HCT116 (cell line): ENCODE results near the gene SPATA2L. TPM values are rescaled to one million over a fixed set of nuclear protein-coding genes. Genes with fewer than 3 reads are reported as not detected.

ENCODE experiments used
- ATAC-seq: fragments of 200-7000 bp; cut with Tn5 transposase; 2 replicates; pipeline ENCODE4 v1.9.1; 2020; ENCODE audit warnings: mild to moderate bottlenecking, moderate library complexity
- BruUV-seq: library from RNA; stranded (reverse); fragments of 400-500 nt; replicated peaks from 2 replicates; lab custom pipeline; 2021; lab: Mats Ljungman, UMichigan
- CTCF ChIA-PET: fragments of 300-600 bp; sonication (Branson Sonifier 250); formaldehyde crosslinking; loops from one replicate; lab custom pipeline; 2021; ENCODE audit warnings: antibody characterized with exemption; lab: Charles Lee
- POLR2A ChIA-PET: fragments of 300-600, 350-600 bp; sonication (Branson Sonifier 250); formaldehyde crosslinking; loops from one replicate; lab custom pipeline; 2021; ENCODE audit warnings: antibody characterized with exemption; lab: Charles Lee
- RAD21 ChIA-PET, 2 experiments: fragments of 300-600 bp; sonication (Branson Sonifier 250); formaldehyde crosslinking; loops; one replicate each; lab custom pipeline; 2023; ENCODE audit warnings: low total read pairs in 2 of 2; ENCODE audit not compliant: uncharacterized antibody in 2 of 2, unreplicated experiment in 2 of 2, low non-redundant PET in 1 of 2; lab: Charles Lee
- DNase-seq: peaks from one replicate; pipeline ENCODE4 v3.0.0-alpha.2; 2010; ENCODE audit warnings: low read depth, low spot score
- H2AFZ ChIP-seq: fragments of 200-600 bp; shearing (Covaris generic), sonication (generic); 2 replicates; pipeline ENCODE4 v1.6.1; 2017; ENCODE audit warnings: low read depth, mixed run types, mixed read lengths, antibody characterized with exemption, low read length; ENCODE audit not compliant: poor library complexity, severe bottlenecking
- H3K27ac ChIP-seq: 2 replicates; pipeline ENCODE4 v1.5.1; 2012; ENCODE audit warnings: low read depth, low read length
- H3K27me3 ChIP-seq: fragments of 200-600 bp; sonication (generic); 2 replicates; pipeline ENCODE4 v1.6.1; 2016; ENCODE audit warnings: mixed run types, low read length, mixed read lengths; ENCODE audit not compliant: insufficient read depth
- H3K36me3 ChIP-seq, 2 experiments: fragments of 200-500 bp in 1 of 2; fragments of 200-600 bp in 1 of 2; sonication (Bioruptor generic) in 1 of 2; sonication (generic) in 1 of 2; 2 replicates each; pipeline versions ENCODE4 v1.5.1 to v1.6.1; 2014 to 2016; ENCODE audit warnings: low read length in 2 of 2, inconsistent platforms in 1 of 2, mixed read lengths in 1 of 2, mixed run types in 1 of 2; ENCODE audit not compliant: insufficient read depth in 2 of 2, control insufficient read depth in 1 of 2
- H3K4me1 ChIP-seq, 2 experiments: fragments of 200-600 bp in 1 of 2; sonication (generic) in 1 of 2; 2 replicates each; pipeline versions ENCODE4 v1.5.1 to v1.6.1; 2012 to 2017; ENCODE audit warnings: low read length in 2 of 2, inconsistent platforms in 1 of 2, mild to moderate bottlenecking in 1 of 2, mixed read lengths in 1 of 2, mixed run types in 1 of 2, moderate library complexity in 1 of 2; ENCODE audit not compliant: insufficient read depth in 2 of 2, control insufficient read depth in 1 of 2
- H3K4me2 ChIP-seq: fragments of 200-600 bp; sonication (generic); 2 replicates; pipeline ENCODE4 v1.6.1; 2017; ENCODE audit warnings: mixed run types, low read length, mixed read lengths
- H3K4me3 ChIP-seq, 2 experiments: fragments of 200-600 bp in 1 of 2; sonication (generic) in 1 of 2; replicated peaks in 1 of 2; 2 replicates each; pipeline ENCODE4 v1.5.1; 2011 to 2016; ENCODE audit warnings: low read length in 2 of 2, control low read depth in 1 of 2, low read depth in 1 of 2, mild to moderate bottlenecking in 1 of 2, mixed read lengths in 1 of 2, mixed run types in 1 of 2
- H3K79me2 ChIP-seq: fragments of 200-600 bp; sonication (generic); 2 replicates; pipeline ENCODE4 v1.6.1; 2017; ENCODE audit warnings: mild to moderate bottlenecking, mixed run types, low read length, moderate library complexity, mixed read lengths; ENCODE audit not compliant: insufficient read depth
- H3K9ac ChIP-seq: fragments of 200-600 bp; sonication (generic); 2 replicates; pipeline ENCODE4 v1.6.1; 2016; ENCODE audit warnings: low read length, mixed read lengths
- H3K9me2 ChIP-seq: fragments of 200-600 bp; sonication (generic), shearing (Covaris generic); 2 replicates; pipeline ENCODE4 v1.6.1; 2017; ENCODE audit warnings: mixed run types, mild to moderate bottlenecking, moderate library complexity; ENCODE audit not compliant: insufficient read depth
- H3K9me3 ChIP-seq, 2 experiments: fragments of 200-500 bp in 1 of 2; fragments of 200-600 bp in 1 of 2; sonication (Bioruptor generic) in 1 of 2; sonication (generic) in 1 of 2; 2 replicates each; pipeline ENCODE4 v1.6.1; 2014 to 2017; ENCODE audit warnings: low read length in 2 of 2, mixed read lengths in 2 of 2, inconsistent platforms in 1 of 2, low read depth in 1 of 2, mild to moderate bottlenecking in 1 of 2, mixed run types in 1 of 2, moderate library complexity in 1 of 2; ENCODE audit not compliant: control insufficient read depth in 1 of 2, insufficient read depth in 1 of 2
- H4K20me1 ChIP-seq: fragments of 200-600 bp; sonication (generic), shearing (Covaris generic); 2 replicates; pipeline ENCODE4 v1.6.1; 2017; ENCODE audit warnings: mixed run types, mild to moderate bottlenecking, moderate library complexity; ENCODE audit not compliant: insufficient read depth
- CEBPB ChIP-seq: IDR thresholded peaks from 2 replicates; pipeline ENCODE4 v1.6.1; 2012; ENCODE audit warnings: low read depth
- EZH2phosphoT487 ChIP-seq: fragments of 200-600 bp; IDR thresholded peaks from 2 replicates; pipeline ENCODE4 v1.6.1; 2018; ENCODE audit warnings: antibody characterized with exemption, borderline replicate concordance
- POLR2A ChIP-seq: IDR thresholded peaks from 2 replicates; pipeline ENCODE4 v1.7.0; 2011; ENCODE audit warnings: borderline replicate concordance; ENCODE audit not compliant: insufficient read depth, insufficient read length; ENCODE audit errors: extremely low read depth
- POLR2AphosphoS5 ChIP-seq: IDR thresholded peaks from 2 replicates; pipeline ENCODE4 v1.6.1; 2011; ENCODE audit warnings: mild to moderate bottlenecking, low read depth, low read length, moderate library complexity
- intact Hi-C: fragments of 100-400 bp; cut with micrococcal nuclease; formaldehyde crosslinking; loops from 2 replicates; pipeline ENCODE4 v1.10.0; 2022
- total RNA-seq: library from RNA; stranded (reverse); gene quantifications from one replicate; pipeline ENCODE4 v1.2.1, GENCODE V29; 2021; ENCODE audit not compliant: unreplicated experiment
- TF ChIP-seq, protein P1 (sequence below): IDR thresholded peaks from 2 replicates; pipeline ENCODE4 v1.6.1; 2011; ENCODE audit warnings: mild to moderate bottlenecking, low read length, moderate library complexity; ENCODE audit not compliant: insufficient replicate concordance; ENCODE audit errors: extremely low read depth
- TF ChIP-seq, protein P2 (sequence below), 3 experiments: fragments of 200-600 bp in 1 of 3; sonication (generic) in 1 of 3; IDR thresholded peaks in 2 of 3; conservative IDR thresholded peaks in 1 of 3; 2 replicates each; pipeline ENCODE4 v1.5.1; 2012 to 2017; ENCODE audit warnings: low read depth in 2 of 3, low read length in 2 of 3, antibody characterized with exemption in 1 of 3, borderline replicate concordance in 1 of 3, control low read depth in 1 of 3, mild to moderate bottlenecking in 1 of 3, mixed read lengths in 1 of 3, mixed run types in 1 of 3, moderate library complexity in 1 of 3; ENCODE audit not compliant: insufficient read depth in 1 of 3

The SPATA2L gene
- total RNA-seq, 1 experiment from 2014 or later, result 50.5 TPM

DNA sequence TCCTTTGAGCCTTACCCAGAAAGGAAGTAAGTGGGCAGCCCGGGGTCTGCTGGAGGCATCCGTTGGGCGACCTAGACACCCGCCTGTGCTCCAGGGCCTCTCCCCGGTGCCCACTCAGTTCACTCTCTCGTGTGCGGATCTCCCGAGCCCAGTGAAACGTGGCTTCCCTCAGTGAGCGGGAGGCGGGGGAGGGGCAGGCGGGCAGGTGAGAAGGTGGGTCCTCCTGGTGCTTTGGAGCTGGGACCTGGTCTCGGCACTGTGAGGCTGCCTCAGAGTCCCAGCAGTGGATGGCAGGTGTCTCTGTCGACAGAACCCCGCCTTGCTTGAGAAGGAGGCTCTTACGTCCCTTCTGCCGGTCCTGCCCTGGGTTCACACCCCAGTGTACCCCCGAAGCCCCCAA lies 27.8 kb upstream of the SPATA2L start:
- CTCF ChIA-PET, result no interaction called here
- BruUV-seq, result no TSS peak

DNA sequence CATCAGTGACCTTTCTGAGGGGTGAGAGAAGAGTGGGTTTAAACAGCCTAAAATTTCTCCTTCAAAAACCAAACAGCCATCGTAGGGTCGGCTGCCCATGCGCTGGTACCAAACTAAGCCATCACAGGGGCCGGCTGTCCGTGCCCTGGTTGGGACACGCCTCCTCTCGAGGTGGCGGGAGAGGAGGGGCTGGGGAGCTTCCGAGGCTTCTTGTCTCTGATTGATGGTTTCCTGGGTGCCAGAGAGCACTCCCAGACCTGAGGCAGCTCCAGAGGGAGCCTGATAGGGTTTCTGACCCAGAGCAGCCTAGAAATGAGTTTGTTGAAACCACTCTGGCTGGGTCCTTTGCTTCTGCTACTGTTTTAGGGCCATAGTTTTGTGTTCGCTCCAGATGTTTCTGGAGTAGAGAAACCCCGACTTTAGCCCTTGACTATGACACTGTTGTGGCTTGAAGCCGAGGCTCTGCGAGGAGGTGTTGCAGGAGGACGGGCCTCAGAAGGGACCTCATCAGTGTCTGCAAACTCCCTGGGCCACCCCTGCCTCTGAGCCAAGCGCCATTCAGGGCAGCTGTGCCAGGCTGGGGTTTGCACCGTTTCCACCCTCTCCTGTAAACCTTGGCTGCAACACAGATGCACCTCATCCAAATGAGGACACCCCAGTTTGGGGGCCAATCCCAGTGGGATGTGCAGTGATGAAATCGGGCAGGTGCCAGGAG lies 26.1 kb upstream of the SPATA2L start:
- H3K9me2 ChIP-seq, result no peaks in the 10 kb centered on the region
- intact Hi-C loops, result no loop called here
- ChIA-PET CTCF (no interaction called here), POLR2A (no interaction called here), RAD21 (no interaction called here)
- no peaks in the 10 kb centered on the region for H3K9me3 ChIP-seq
- no peak overlapping the region for H2AFZ ChIP-seq
- H3K36me3 ChIP-seq, result peaks cover 34 to 47% of the 10 kb centered on the region in 2 experiments
- H3K27ac ChIP-seq, result no peak overlapping the region
- H3K27me3 ChIP-seq, result no peaks in the 10 kb centered on the region
- H4K20me1 ChIP-seq, result peaks cover 1% of the 10 kb centered on the region; the same call in 1 of the 2 replicates
- H3K9ac ChIP-seq, result no peak overlapping the region
- no peak for TF ChIP-seq POLR2AphosphoS5
- TF ChIP-seq, protein P1, sequence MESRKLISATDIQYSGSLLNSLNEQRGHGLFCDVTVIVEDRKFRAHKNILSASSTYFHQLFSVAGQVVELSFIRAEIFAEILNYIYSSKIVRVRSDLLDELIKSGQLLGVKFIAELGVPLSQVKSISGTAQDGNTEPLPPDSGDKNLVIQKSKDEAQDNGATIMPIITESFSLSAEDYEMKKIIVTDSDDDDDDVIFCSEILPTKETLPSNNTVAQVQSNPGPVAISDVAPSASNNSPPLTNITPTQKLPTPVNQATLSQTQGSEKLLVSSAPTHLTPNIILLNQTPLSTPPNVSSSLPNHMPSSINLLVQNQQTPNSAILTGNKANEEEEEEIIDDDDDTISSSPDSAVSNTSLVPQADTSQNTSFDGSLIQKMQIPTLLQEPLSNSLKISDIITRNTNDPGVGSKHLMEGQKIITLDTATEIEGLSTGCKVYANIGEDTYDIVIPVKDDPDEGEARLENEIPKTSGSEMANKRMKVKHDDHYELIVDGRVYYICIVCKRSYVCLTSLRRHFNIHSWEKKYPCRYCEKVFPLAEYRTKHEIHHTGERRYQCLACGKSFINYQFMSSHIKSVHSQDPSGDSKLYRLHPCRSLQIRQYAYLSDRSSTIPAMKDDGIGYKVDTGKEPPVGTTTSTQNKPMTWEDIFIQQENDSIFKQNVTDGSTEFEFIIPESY, result no peak
- no peak for TF ChIP-seq CEBPB
- TF ChIP-seq POLR2A, result no peak
- H3K79me2 ChIP-seq, result peaks cover 29% of the 10 kb centered on the region; the same call in 1 of the 2 replicates
- no peak overlapping the region for H3K4me2 ChIP-seq
- no peak for ATAC-seq
- no TSS peak for BruUV-seq
- no peak overlapping the region for H3K4me3 ChIP-seq
- DNase-seq, result no peak
- H3K4me1 ChIP-seq, result peaks cover 10% of the 10 kb centered on the region in 2 experiments

More for the DNA sequence above, 27.8 kb upstream of the SPATA2L start:
- no peak overlapping the region for H3K4me3 ChIP-seq
- DNase-seq, result no peak
- no peaks in the 10 kb centered on the region for H3K27me3 ChIP-seq
- no peak overlapping the region for H3K9ac ChIP-seq
- no peaks in the 10 kb centered on the region; the same call in 1 of the 2 replicates for H4K20me1 ChIP-seq
- TF ChIP-seq, protein P2, sequence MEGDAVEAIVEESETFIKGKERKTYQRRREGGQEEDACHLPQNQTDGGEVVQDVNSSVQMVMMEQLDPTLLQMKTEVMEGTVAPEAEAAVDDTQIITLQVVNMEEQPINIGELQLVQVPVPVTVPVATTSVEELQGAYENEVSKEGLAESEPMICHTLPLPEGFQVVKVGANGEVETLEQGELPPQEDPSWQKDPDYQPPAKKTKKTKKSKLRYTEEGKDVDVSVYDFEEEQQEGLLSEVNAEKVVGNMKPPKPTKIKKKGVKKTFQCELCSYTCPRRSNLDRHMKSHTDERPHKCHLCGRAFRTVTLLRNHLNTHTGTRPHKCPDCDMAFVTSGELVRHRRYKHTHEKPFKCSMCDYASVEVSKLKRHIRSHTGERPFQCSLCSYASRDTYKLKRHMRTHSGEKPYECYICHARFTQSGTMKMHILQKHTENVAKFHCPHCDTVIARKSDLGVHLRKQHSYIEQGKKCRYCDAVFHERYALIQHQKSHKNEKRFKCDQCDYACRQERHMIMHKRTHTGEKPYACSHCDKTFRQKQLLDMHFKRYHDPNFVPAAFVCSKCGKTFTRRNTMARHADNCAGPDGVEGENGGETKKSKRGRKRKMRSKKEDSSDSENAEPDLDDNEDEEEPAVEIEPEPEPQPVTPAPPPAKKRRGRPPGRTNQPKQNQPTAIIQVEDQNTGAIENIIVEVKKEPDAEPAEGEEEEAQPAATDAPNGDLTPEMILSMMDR (IDR thresholded peaks at IDR 0.05 in 2 of 3, conservative IDR thresholded peaks at IDR 0.05 in 1 of 3; ENCODE audit: borderline replicate concordance in 1 of 3, insufficient read depth in 1 of 3, low read depth in 2 of 3, low read length in 2 of 3), result no peak
- TF ChIP-seq EZH2phosphoT487, result no peak
- H2AFZ ChIP-seq, result no peak overlapping the region
- POLR2A ChIA-PET, result no interaction called here
- no peaks in the 10 kb centered on the region for H3K4me1 ChIP-seq
- no peak overlapping the region for H3K4me2 ChIP-seq
- H3K36me3 ChIP-seq, result peaks cover 35 to 47% of the 10 kb centered on the region in 2 experiments
- H3K27ac ChIP-seq, result no peak overlapping the region
- no peaks in the 10 kb centered on the region for H3K9me3 ChIP-seq
- RAD21 ChIA-PET, result no interaction called here
- H3K9me2 ChIP-seq, result no peaks in the 10 kb centered on the region
- no peak for ATAC-seq
- peaks cover 11% of the 10 kb centered on the region; the same call in 1 of the 2 replicates for H3K79me2 ChIP-seq
- intact Hi-C loops, result no loop called here
